ENCODE measurements around the gene MAP3K12. TPM values are rescaled to one million over a fixed set of nuclear protein-coding genes. Genes with fewer than 3 reads are reported as not detected.

MAP3K12 gene
- total and polyA plus RNA-seq, 2 of the 13 experiments (the other 11 are each of a cell fraction or from before 2014, with no cell fraction given): 0.20 to 1.1 TPM

DNA sequence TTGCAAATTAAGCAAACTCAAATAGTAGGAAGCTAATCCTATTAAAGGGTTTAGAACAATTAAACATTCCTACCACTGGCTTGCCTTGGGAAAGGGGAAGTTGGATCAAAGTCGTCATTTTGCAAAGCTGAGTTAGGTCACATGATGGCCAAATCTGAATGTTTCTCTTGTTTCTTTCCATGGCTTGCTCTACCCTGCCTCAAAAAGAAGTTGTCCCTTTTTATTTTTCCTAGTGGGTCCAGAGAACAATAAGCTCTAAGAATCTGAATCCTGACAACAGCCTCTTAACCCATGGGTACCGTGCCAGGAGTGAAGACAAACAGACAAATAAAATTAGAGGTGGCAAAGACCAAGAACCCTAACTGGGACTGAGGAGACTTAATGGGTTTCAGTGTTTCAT, 34.2 kb upstream of the MAP3K12 start:
- no TSS peak for BruUV-seq (replicated peaks)
- no peak for FAIRE-seq
- POLR2A ChIA-PET: interaction anchor here (1.2 kb wide), 1 partner anchor 32 kb away, joined by 3 read pairs; the partner anchor contains the start of gene TARBP2
- H3K79me2 ChIP-seq (ENCODE audit: insufficient read depth, low read length): no peaks in the 10 kb centered on the region
- H3K4me3 ChIP-seq (replicated peaks in 1 of 3; ENCODE audit: insufficient read depth in 1 of 3, low read depth in 2 of 3, low read length in 3 of 3): no peak overlapping the region
- in situ Hi-C loops (cut with HindIII; ENCODE audit: extremely low pct_ligation_motif_present, low pct_unique_long_range_greater_than_20kb) (no loop called here), intact Hi-C loops (cut with micrococcal nuclease; ENCODE audit: unreplicated experiment) (no loop called here)
- DNase-seq (ENCODE audit: low spot score): no peak
- WGBS (ENCODE audit: low lambda C conversion rate): 95% methylated on average over 2 of the region's 2 CpGs
- no peak overlapping the region for H3K9ac ChIP-seq (ENCODE audit: insufficient read depth, low read depth, low read length)
- peaks cover 15% of the 10 kb centered on the region for H3K4me1 ChIP-seq (ENCODE audit: insufficient read depth, low read length)
- H4K20me1 ChIP-seq (ENCODE audit: insufficient read depth, low read length): no peaks in the 10 kb centered on the region
- no peak for ATAC-seq
- H3K9me3 ChIP-seq (ENCODE audit: low read length): no peaks in the 10 kb centered on the region
- no peaks in the 10 kb centered on the region for H3K27me3 ChIP-seq (ENCODE audit: control insufficient read depth in 1 of 2, insufficient read depth in 2 of 2, low read length in 2 of 2)
- no peak overlapping the region for H2AFZ ChIP-seq (ENCODE audit: low read length)
- H3K4me2 ChIP-seq (ENCODE audit: low read depth, low read length): no peak overlapping the region
- peaks cover 20 to 58% of the 10 kb centered on the region in 2 experiments; a peak in 4 of 5 replicates for H3K36me3 ChIP-seq (replicated peaks in 1 of 2; ENCODE audit: control insufficient read depth in 1 of 2, insufficient read depth in 2 of 2, low read length in 2 of 2)
- TF ChIP-seq ZFP91 (CRISPR knock-in tag; IDR thresholded peaks at IDR 0.05; ENCODE audit: borderline replicate concordance) (no peak), MIER2 (CRISPR knock-in tag; IDR thresholded peaks at IDR 0.05) (no peak), PPARG (CRISPR knock-in tag; conservative IDR thresholded peaks at IDR 0.05) (no peak), ZNF234 (CRISPR knock-in tag; conservative IDR thresholded peaks at IDR 0.05) (no peak), SMARCE1 (IDR thresholded peaks at IDR 0.05; ENCODE audit: borderline replicate concordance) (no peak), ATRX (CRISPR knock-in tag; IDR thresholded peaks at IDR 0.05; ENCODE audit: borderline replicate concordance) (no peak), ZNF781 (CRISPR knock-in tag; IDR thresholded peaks at IDR 0.05; ENCODE audit: borderline replicate concordance, not compliant biosample characterization) (no peak), ZFP62 (CRISPR knock-in tag; IDR thresholded peaks at IDR 0.05) (no peak), ZNF7 (CRISPR knock-in tag; IDR thresholded peaks at IDR 0.05) (no peak), RORA (CRISPR knock-in tag; IDR thresholded peaks at IDR 0.05) (no peak), DNMT3B (CRISPR knock-in tag; conservative IDR thresholded peaks at IDR 0.05) (no peak), FOXA1 (IDR thresholded peaks at IDR 0.05) (no peak), FOXA1 (CRISPR knock-in tag; IDR thresholded peaks at IDR 0.05) (no peak), EED (CRISPR knock-in tag; IDR thresholded peaks at IDR 0.05) (no peak), ZNF790 (CRISPR knock-in tag; IDR thresholded peaks at IDR 0.05; ENCODE audit: borderline replicate concordance) (no peak)
- TF ChIP-seq, protein P1, sequence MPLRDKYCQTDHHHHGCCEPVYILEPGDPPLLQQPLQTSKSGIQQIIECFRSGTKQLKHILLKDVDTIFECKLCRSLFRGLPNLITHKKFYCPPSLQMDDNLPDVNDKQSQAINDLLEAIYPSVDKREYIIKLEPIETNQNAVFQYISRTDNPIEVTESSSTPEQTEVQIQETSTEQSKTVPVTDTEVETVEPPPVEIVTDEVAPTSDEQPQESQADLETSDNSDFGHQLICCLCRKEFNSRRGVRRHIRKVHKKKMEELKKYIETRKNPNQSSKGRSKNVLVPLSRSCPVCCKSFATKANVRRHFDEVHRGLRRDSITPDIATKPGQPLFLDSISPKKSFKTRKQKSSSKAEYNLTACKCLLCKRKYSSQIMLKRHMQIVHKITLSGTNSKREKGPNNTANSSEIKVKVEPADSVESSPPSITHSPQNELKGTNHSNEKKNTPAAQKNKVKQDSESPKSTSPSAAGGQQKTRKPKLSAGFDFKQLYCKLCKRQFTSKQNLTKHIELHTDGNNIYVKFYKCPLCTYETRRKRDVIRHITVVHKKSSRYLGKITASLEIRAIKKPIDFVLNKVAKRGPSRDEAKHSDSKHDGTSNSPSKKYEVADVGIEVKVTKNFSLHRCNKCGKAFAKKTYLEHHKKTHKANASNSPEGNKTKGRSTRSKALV (CRISPR knock-in tag; IDR thresholded peaks at IDR 0.05): no peak
- TF ChIP-seq, protein P2, sequence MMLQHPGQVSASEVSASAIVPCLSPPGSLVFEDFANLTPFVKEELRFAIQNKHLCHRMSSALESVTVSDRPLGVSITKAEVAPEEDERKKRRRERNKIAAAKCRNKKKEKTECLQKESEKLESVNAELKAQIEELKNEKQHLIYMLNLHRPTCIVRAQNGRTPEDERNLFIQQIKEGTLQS (CRISPR knock-in tag; IDR thresholded peaks at IDR 0.05): no peak
- no peak overlapping the region for H3K27ac ChIP-seq (ENCODE audit: extremely low read length, insufficient read depth, low read length)
- CTCF ChIA-PET (ENCODE audit: low intra/inter-chr PET ratio, low total read pairs): no interaction called here

All from HepG2 (cell line).